Measurements from ENCODE around the gene NEU3. TPM values are rescaled to one million over a fixed set of nuclear protein-coding genes. Genes with fewer than 3 reads are reported as not detected.

NEU3 gene
- total RNA-seq, 1 experiment from 2014 or later: 9.9 TPM

- ChIA-PET CTCF (no interaction called here), POLR2A (ENCODE audit: unreplicated experiment) (no interaction called here)
- H3K27me3 ChIP-seq (ENCODE audit: insufficient read depth, low read depth): peaks cover 24% of the 10 kb centered on the region
- no peak overlapping the region for H2AFZ ChIP-seq
- no peaks in the 10 kb centered on the region; the same call in 1 of the 2 replicates for H3K9me2 ChIP-seq (ENCODE audit: insufficient read depth)
- H3K79me2 ChIP-seq (ENCODE audit: low read depth): no peaks in the 10 kb centered on the region
- no peak overlapping the region for H3K4me3 ChIP-seq
- no peak for DNase-seq
- no peaks in the 10 kb centered on the region for H4K20me1 ChIP-seq (ENCODE audit: insufficient read depth)
- H3K27ac ChIP-seq: no peak overlapping the region
- no TSS peak for BruUV-seq (replicated peaks)
- H3K36me3 ChIP-seq (ENCODE audit: low read depth): no peaks in the 10 kb centered on the region
- no peaks in the 10 kb centered on the region for H3K9me3 ChIP-seq (ENCODE audit: insufficient read depth, low read depth)
- no peaks in the 10 kb centered on the region for H3K4me1 ChIP-seq (replicated peaks; ENCODE audit: insufficient read depth)
- intact Hi-C loops (cut with micrococcal nuclease; ENCODE audit: unreplicated experiment): no loop called here
- H3K4me2 ChIP-seq: no peak overlapping the region
- no peak for TF ChIP-seq EZH2 (IDR thresholded peaks at IDR 0.05; ENCODE audit: low read depth)
- no peak for TF ChIP-seq CTCF (conservative IDR thresholded peaks at IDR 0.05)
- H3F3A ChIP-seq (ENCODE audit: insufficient read depth, low read depth): no peaks in the 10 kb centered on the region; the same call in 1 of the 2 replicates
Measured at GRCh38 chr11:75051043-75051442, 62.3 kb downstream of the NEU3 start.

GRCh38 chr11:75052457-75052856 is 63.7 kb downstream of the NEU3 start:
- intact Hi-C loops (cut with micrococcal nuclease; ENCODE audit: unreplicated experiment): no loop called here
- Histone ChIP-seq H3K9me3 (ENCODE audit: insufficient read depth, low read depth) (no peaks in the 10 kb centered on the region), H2AFZ (no peak overlapping the region), H3K4me2 (no peak overlapping the region), H4K20me1 (ENCODE audit: insufficient read depth) (no peaks in the 10 kb centered on the region), H3F3A (ENCODE audit: insufficient read depth, low read depth) (no peaks in the 10 kb centered on the region; the same call in 1 of the 2 replicates), H3K36me3 (ENCODE audit: low read depth) (no peaks in the 10 kb centered on the region), H3K4me1 (replicated peaks; ENCODE audit: insufficient read depth) (no peaks in the 10 kb centered on the region), H3K27ac (no peak overlapping the region), H3K79me2 (ENCODE audit: low read depth) (no peaks in the 10 kb centered on the region), H3K4me3 (no peak overlapping the region), H3K27me3 (ENCODE audit: insufficient read depth, low read depth) (peaks cover 28% of the 10 kb centered on the region), H3K9me2 (ENCODE audit: insufficient read depth) (no peaks in the 10 kb centered on the region; the same call in none of the 2 replicates)
- no TSS peak for BruUV-seq (replicated peaks)
- CTCF ChIA-PET: no interaction called here
- DNase-seq: no peak
- POLR2A ChIA-PET (ENCODE audit: unreplicated experiment): no interaction called here
- TF ChIP-seq CTCF (conservative IDR thresholded peaks at IDR 0.05): no peak
- TF ChIP-seq EZH2 (IDR thresholded peaks at IDR 0.05; ENCODE audit: low read depth): no peak

- Histone ChIP-seq H3K4me1 (replicated peaks; ENCODE audit: insufficient read depth) (no peaks in the 10 kb centered on the region), H3F3A (ENCODE audit: insufficient read depth, low read depth) (no peaks in the 10 kb centered on the region; the same call in 1 of the 2 replicates), H3K27me3 (ENCODE audit: insufficient read depth, low read depth) (peaks cover 28% of the 10 kb centered on the region), H3K4me3 (no peak overlapping the region), H3K36me3 (ENCODE audit: low read depth) (no peaks in the 10 kb centered on the region), H4K20me1 (ENCODE audit: insufficient read depth) (no peaks in the 10 kb centered on the region), H3K9me3 (ENCODE audit: insufficient read depth, low read depth) (no peaks in the 10 kb centered on the region), H3K79me2 (ENCODE audit: low read depth) (no peaks in the 10 kb centered on the region), H3K27ac (no peak overlapping the region), H3K4me2 (no peak overlapping the region), H3K9me2 (ENCODE audit: insufficient read depth) (no peaks in the 10 kb centered on the region; the same call in 1 of the 2 replicates), H2AFZ (no peak overlapping the region)
- intact Hi-C loops (cut with micrococcal nuclease; ENCODE audit: unreplicated experiment): no loop called here
- BruUV-seq (replicated peaks): no TSS peak
- ChIA-PET POLR2A (ENCODE audit: unreplicated experiment) (interaction anchor here (1.0 kb wide), 1 partner anchor 10 kb away, joined by 16 read pairs; no protein-coding TSS in a partner anchor), CTCF (no interaction called here)
- DNase-seq: no peak
- TF ChIP-seq CTCF (conservative IDR thresholded peaks at IDR 0.05) (no peak), EZH2 (IDR thresholded peaks at IDR 0.05; ENCODE audit: low read depth) (no peak)
Measured at GRCh38 chr11:75055511-75055910, 66.8 kb downstream of the NEU3 start.

All from PC-9 (cell line).